GM21825 (cell line): ENCODE measurements around the gene ANKRD17.
A peak's percentile ranks its signal among the peaks of the same experiment; 100 is the strongest.
"Not testable (repeated sequence)": the region's sequence is repeated elsewhere in the genome, so short reads cannot be mapped to it uniquely, and the experiment has no call there.

Experiments used
- ATAC-seq: cut with Tn5 transposase; IDR thresholded peaks from one replicate; pipeline ENCODE4 v1.9.1; 2021; ENCODE audit warnings: mild to moderate bottlenecking, moderate library complexity; ENCODE audit not compliant: unreplicated experiment

The ANKRD17 gene, protein sequence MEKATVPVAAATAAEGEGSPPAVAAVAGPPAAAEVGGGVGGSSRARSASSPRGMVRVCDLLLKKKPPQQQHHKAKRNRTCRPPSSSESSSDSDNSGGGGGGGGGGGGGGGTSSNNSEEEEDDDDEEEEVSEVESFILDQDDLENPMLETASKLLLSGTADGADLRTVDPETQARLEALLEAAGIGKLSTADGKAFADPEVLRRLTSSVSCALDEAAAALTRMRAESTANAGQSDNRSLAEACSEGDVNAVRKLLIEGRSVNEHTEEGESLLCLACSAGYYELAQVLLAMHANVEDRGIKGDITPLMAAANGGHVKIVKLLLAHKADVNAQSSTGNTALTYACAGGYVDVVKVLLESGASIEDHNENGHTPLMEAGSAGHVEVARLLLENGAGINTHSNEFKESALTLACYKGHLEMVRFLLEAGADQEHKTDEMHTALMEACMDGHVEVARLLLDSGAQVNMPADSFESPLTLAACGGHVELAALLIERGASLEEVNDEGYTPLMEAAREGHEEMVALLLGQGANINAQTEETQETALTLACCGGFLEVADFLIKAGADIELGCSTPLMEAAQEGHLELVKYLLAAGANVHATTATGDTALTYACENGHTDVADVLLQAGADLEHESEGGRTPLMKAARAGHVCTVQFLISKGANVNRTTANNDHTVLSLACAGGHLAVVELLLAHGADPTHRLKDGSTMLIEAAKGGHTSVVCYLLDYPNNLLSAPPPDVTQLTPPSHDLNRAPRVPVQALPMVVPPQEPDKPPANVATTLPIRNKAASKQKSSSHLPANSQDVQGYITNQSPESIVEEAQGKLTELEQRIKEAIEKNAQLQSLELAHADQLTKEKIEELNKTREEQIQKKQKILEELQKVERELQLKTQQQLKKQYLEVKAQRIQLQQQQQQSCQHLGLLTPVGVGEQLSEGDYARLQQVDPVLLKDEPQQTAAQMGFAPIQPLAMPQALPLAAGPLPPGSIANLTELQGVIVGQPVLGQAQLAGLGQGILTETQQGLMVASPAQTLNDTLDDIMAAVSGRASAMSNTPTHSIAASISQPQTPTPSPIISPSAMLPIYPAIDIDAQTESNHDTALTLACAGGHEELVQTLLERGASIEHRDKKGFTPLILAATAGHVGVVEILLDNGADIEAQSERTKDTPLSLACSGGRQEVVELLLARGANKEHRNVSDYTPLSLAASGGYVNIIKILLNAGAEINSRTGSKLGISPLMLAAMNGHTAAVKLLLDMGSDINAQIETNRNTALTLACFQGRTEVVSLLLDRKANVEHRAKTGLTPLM (N-terminal part only)

GRCh38 chr4:73258686-73259570, at the start of gene ANKRD17:
TSS of gene ANKRD17 (minus strand) at chr4:73258798. CDS start at chr4:73258668, 130 bp downstream.
- peak; percentile 73 for ATAC-seq

- ATAC-seq, result no peak
These were observed 49.7 kb upstream of the ANKRD17 start for GRCh38 chr4:73308286-73308685.

- no peak for ATAC-seq
These were observed 45.1 kb upstream of the ANKRD17 start for GRCh38 chr4:73303711-73304110.

DNA sequence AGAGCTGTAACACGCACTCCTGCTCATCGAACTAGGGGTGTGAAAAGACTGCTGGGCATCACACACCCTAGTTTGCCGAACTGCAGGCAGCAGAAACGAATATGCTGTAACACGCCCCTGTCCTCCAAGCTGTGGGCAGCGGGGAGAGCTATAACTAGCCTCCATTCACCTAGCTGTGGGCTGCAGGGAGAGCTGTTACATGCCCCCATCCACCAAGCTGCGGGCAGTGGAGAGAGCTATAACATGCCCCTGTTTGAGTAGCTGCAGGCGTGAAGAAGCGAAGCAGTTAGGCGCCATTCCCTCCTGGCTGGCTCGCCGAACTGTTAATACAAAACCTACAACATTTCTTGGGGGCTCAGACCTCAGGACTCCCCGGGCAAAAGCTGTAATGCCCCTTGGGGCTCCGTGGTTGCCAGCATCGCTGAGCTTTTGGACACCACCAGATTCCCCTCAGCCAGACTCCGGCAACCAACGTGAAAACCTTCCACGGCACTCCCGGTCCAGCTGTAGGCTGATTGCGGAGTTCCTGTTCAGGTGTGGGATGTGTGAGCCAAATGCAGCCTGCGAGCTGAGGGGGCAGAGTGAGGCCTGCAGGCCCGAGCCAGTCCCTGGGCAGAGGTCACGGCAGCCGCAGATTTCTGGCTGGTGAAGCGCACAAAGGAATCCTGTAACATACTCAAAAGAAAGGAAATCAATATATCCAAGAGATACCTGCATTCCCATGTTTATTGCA, 41.1 kb upstream of the ANKRD17 start:
- no peak for ATAC-seq

DNA sequence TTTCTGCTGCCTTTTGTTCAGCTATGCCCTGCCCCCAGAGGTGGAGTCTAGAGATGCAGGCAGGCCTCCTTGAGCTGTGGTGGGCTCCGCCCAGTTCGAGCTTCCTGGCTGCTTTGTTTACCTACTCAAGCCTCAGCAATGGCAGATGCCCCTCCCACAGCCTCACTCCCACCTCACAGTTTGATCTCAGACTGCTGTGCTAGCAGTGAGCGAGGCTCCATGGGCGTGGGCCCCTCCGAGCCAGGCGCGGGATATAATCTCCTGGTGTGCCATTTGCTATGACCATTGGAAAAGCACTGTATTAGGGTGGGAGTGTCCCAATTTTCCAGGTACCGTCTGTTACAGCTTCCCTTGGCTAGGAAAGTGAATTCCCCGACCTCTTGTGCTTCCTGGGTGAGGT, 34.1 kb upstream of the ANKRD17 start:
- not testable (repeated sequence) for ATAC-seq

DNA sequence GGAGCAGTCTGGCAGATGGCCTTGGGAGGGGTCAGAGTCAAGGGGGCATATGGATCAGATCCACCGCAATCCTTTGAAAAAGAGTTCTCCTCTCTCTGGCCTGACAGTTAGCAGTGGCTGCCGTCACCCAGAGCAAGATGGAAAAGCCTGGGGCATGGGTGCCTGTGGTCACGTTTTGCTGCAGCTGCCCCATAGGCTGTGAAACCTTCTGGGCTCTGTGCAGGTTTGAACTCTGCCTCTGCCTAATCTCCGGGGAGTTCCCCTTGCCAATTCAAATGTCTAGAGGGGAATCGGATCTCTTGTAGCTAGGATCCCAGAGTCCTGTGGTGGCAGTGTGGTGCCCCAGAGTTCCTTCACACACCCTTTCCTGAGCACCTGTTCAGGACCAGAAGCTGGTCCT, 23.4 kb upstream of the ANKRD17 start:
- ATAC-seq, result no peak

GRCh38 chr4:73281396-73281795, 22.8 kb upstream of the ANKRD17 start:
- no peak for ATAC-seq

DNA sequence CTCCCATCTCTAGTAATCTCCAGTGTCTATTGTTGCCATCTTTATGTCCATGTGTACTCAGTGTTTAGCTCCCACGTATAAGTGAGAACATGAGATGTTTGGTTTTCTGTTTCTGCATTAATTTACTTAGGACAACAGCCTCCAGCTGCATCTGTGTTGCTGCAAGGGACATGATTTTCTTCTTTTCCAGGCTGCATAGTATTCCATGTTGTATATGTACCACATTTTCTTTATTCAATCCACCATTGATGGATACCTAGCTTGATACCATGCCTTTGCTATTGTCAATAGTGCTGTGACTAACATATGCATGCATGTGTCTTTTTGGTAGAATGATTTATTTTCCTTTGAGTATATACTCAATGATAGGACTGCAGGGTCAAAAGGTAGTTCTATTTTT, 18.6 kb upstream of the ANKRD17 start:
- ATAC-seq, result no peak

- ATAC-seq, result no peak
These were observed 16.7 kb upstream of the ANKRD17 start for GRCh38 chr4:73275318-73275654.

DNA sequence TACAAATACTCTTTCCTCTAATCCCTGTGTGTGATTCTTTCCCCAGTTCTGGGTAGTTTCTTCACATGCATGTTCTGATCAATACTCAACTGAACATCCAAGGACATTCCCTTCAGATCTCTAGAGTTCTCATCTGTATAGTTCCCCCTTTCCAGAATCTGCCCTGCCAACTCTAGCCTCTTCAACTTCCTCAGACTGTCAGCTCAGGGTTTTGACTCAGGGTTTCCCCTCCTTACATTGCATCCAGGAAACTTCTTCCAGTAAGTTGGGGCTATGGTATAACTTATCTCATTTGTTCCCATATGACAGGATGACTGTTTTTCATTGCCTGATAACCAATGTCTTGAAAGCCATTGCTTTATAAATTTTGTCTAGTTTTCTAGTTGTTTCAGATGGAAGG, 14.2 kb upstream of the ANKRD17 start:
- no peak for ATAC-seq

DNA sequence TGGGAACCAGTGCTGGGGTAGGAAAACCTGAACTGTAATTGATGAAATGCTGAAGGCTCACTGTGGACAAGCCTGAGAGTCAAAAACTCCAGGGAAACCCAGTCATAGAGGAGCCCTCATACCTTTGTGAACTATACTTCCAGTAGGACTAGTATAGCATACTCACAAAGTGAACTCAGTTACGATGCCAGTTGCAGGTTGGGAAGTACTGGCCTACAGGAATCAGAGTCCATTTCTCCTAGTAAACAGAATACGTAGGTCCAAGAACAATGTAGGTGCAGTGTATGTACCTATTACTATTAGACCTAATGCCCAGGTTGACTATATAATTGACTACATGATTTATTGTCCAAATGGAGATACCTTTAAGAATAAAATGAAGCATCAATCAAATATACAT, 8.5 kb upstream of the ANKRD17 start:
- no peak for ATAC-seq

DNA sequence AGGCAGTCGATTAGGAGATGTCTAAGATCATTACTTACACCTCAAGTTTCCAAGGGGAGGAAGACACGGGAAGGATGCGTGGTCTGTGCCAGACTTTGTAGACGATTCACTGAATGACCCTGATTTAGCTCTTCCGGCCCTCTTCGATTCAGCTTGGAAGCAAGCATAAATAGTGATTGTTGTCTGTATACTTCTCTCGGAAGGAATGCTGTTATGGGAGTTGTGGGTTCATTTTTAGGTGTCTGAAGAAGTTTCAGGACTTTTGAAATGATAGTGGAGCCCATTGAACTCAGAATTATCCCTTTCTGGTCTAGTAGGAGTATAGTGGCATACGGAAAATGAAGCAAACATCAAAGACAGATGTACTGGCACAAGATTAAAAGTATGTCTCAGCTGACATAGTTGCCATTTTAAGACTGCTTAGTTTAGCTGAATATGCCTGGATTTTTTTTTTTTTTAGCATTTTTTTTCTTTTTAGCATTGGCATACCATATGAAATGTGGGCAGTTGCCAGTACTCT, 1.0 kb upstream of the ANKRD17 start:
- ATAC-seq, result peak; percentile 7

DNA sequence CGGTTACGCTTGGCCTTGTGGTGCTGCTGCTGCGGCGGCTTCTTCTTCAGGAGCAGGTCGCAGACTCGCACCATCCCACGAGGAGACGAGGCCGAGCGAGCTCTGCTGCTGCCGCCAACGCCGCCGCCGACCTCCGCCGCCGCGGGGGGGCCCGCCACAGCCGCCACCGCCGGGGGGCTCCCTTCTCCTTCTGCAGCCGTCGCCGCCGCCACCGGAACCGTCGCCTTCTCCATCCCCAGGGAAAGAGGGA, 237 bp downstream of the ANKRD17 start:
- peak; percentile 30 for ATAC-seq

DNA sequence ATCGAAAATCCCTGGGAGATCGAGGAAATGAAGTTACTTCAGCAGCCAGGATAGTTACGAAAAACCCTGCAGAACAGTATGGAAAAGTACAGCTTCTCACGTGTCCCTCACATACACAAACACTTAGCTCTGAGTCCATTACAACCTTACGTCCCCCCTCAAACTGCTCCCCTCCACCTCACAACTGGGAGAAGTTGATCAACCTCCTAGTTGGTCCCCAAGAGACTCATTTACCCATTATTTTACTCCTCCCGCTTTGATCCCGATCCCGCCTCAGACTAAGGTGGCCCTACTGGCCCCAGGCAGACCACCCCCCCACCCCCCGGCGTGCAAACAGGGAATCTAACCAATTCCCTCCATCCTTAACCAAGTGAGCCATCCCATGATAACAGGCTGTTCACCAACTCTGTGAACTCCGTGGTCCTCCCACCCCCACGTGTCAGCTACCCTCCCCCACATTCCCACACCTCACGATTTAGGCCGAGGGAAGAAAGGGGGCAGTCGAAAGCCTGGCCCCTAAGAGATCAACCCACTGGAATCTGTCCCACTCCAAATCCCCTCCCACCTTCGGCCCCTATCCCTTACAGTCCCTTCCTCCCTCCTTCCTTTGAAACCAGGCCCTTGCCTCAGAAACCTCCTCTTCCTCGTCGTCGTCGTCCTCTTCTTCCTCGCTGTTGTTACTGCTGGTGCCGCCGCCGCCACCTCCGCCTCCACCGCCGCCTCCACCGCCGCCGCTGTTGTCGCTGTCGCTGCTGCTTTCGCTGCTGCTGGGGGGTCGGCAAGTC, 755 bp downstream of the ANKRD17 start:
- peak; percentile 1 for ATAC-seq

DNA sequence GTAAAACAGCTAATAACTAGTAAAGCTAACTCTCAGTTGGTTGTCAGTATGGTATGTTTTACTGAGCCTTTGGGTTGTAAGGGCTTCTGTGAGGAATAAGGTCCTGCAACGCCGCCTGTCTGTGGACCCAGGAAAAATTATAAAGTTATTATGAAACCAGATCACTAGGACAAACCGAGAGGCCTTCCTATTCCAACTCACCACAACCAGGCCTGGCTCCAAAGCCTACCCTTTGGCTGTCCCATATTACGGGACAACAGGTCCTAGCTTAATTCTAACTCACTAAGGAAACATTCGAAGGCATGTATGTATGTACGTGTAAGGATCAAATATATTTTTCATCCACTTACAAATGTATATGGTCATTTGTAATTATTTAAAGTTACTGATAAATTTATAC, 1.4 kb downstream of the ANKRD17 start:
- ATAC-seq, result peak; percentile 38

DNA sequence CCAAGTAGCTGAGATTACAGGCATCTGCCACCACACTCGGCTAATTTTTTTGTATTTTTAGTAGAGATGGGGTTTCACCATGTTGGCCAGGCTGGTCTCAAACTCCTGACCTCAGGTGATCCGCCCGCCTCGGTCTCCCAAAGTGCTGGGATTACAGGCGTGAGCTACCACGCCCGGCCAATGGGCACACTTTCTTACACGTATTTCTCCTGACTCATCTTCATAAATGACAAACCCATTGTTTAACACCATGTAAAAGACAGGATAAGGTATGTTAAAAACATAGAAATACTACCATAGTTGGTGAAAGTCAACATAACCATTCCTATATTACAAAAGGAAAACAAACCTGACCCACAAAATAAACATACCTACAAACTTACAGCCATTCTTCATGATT, 2.8 kb downstream of the ANKRD17 start:
- ATAC-seq, result not testable (repeated sequence)

DNA sequence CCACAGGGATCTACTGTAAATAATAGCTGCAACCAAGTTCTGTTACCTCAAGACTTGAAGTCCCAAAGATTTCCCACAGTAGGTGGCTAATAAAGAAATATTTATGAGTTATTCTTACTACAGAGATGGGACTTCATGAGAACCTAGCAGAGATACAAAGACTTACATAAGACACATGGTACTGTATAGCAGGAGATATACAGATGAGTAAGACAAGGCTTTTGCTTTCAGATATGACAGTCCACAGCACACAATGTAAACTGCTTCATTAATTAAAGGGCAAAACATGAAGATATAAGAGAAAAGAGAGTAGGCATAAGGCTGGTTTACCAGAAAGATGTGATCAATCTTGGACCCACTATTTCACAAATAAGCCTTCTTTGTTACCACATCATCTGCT, 6.6 kb downstream of the ANKRD17 start:
- ATAC-seq, result no peak

GRCh38 chr4:73251384-73251783, 7.2 kb downstream of the ANKRD17 start:
- ATAC-seq, result no peak

- no peak for ATAC-seq
These were observed 8.0 kb downstream of the ANKRD17 start for GRCh38 chr4:73250642-73251041.
